Endothelial cell of umbilical vein (primary cell): ENCODE measurements around the gene CCDC185. TPM values are rescaled to one million over a fixed set of nuclear protein-coding genes. Genes with fewer than 3 reads are reported as not detected.

Source experiments
- BruUV-seq: library from RNA; stranded (reverse); fragments of 400-500 nt; replicated peaks from 2 replicates; lab custom pipeline; 2021; lab: Mats Ljungman, UMichigan
- CTCF ChIA-PET: fragments of 300-600, 350-600 bp; sonication (Branson Sonifier 250); formaldehyde crosslinking; loops from one replicate; lab custom pipeline; 2021; ENCODE audit warnings: antibody characterized with exemption, inconsistent platforms; lab: Charles Lee
- POLR2A ChIA-PET: fragments of 300-600, 350-600 bp; sonication (Branson Sonifier 250); formaldehyde crosslinking; loops from one replicate; lab custom pipeline; 2021; ENCODE audit warnings: antibody characterized with exemption, inconsistent platforms; lab: Charles Lee
- DNase-seq: peaks from one replicate; pipeline ENCODE4 v3.0.0-alpha.2; 2011; ENCODE audit warnings: low read depth, low spot score
- FAIRE-seq: peaks from 2 replicates; lab custom pipeline; 2011; peaks lifted over from hg19 to GRCh38; lab: Jason Lieb, UNC
- H2AFZ ChIP-seq: 2 replicates; pipeline ENCODE4 v1.6.0; 2012; ENCODE audit warnings: low read depth, low read length, control low read depth, inconsistent platforms
- H3K27ac ChIP-seq: 2 replicates; pipeline ENCODE4 v1.5.1; 2011; ENCODE audit warnings: low read depth, mild to moderate bottlenecking, control low read depth, low read length, moderate library complexity; ENCODE audit not compliant: insufficient read depth
- H3K27me3 ChIP-seq, 2 experiments: 2 replicates each; pipeline versions ENCODE4 v1.6.0 to v1.6.1; 2011; ENCODE audit warnings: low read length in 2 of 2, mixed read lengths in 1 of 2; ENCODE audit not compliant: control insufficient read depth in 2 of 2, insufficient read depth in 2 of 2
- H3K36me3 ChIP-seq, 2 experiments: 2 replicates in 1 of 2; 3 replicates in 1 of 2; pipeline ENCODE4 v1.5.1; 2011; ENCODE audit warnings: low read length in 2 of 2, mild to moderate bottlenecking in 1 of 2, moderate library complexity in 1 of 2; ENCODE audit not compliant: control insufficient read depth in 2 of 2, insufficient read depth in 2 of 2; ENCODE audit errors: extremely low read depth in 1 of 2
- H3K4me1 ChIP-seq: 3 replicates; pipeline ENCODE4 v1.5.1; 2011; ENCODE audit warnings: mild to moderate bottlenecking, low read length; ENCODE audit not compliant: control insufficient read depth, insufficient read depth; ENCODE audit errors: extremely low read depth
- H3K4me2 ChIP-seq: 2 replicates; pipeline ENCODE4 v1.6.1; 2011; ENCODE audit warnings: low read length, control low read depth, mixed read lengths; ENCODE audit not compliant: insufficient read depth
- H3K4me3 ChIP-seq, 3 experiments: fragments of 200-600 bp in 1 of 3; sonication (generic), shearing (Covaris generic) in 1 of 3; replicated peaks in 1 of 3; 2 replicates each; pipeline ENCODE4 v1.5.1; 2011 to 2016; ENCODE audit warnings: control low read depth in 3 of 3, low read length in 3 of 3, mild to moderate bottlenecking in 2 of 3, inconsistent platforms in 1 of 3, low read depth in 1 of 3, moderate library complexity in 1 of 3; ENCODE audit not compliant: insufficient read depth in 1 of 3
- H3K79me2 ChIP-seq: 2 replicates; pipeline ENCODE4 v1.6.0; 2012; ENCODE audit warnings: low read length, inconsistent platforms; ENCODE audit not compliant: control insufficient read depth, insufficient read depth
- H3K9ac ChIP-seq: replicated peaks from 2 replicates; pipeline ENCODE3; 2011; ENCODE audit warnings: low read length, control low read depth; ENCODE audit not compliant: insufficient read depth; ENCODE audit errors: extremely low read depth
- H3K9me1 ChIP-seq: replicated peaks from 3 replicates; pipeline ENCODE4 v1.6.0; 2011; ENCODE audit warnings: mild to moderate bottlenecking, low read length; ENCODE audit not compliant: control insufficient read depth, insufficient read depth; ENCODE audit errors: extremely low read depth
- H3K9me3 ChIP-seq: replicated peaks from 2 replicates; pipeline ENCODE4 v1.5.1; 2012; ENCODE audit warnings: low read length, inconsistent platforms; ENCODE audit not compliant: control insufficient read depth, insufficient read depth
- H4K20me1 ChIP-seq: replicated peaks from 2 replicates; pipeline ENCODE3; 2011; ENCODE audit warnings: mild to moderate bottlenecking, low read length; ENCODE audit not compliant: control insufficient read depth, insufficient read depth; ENCODE audit errors: extremely low read depth
- EZH2 ChIP-seq: IDR thresholded peaks from 2 replicates; pipeline ENCODE4 v1.6.1; 2012; ENCODE audit warnings: borderline replicate concordance, low read depth, mild to moderate bottlenecking, moderate library complexity, low read length, inconsistent platforms; ENCODE audit not compliant: severe bottlenecking
- FOS ChIP-seq: IDR thresholded peaks from 2 replicates; pipeline ENCODE4 v1.6.1; 2011; ENCODE audit warnings: mild to moderate bottlenecking, low read length, moderate library complexity, borderline replicate concordance; ENCODE audit not compliant: insufficient read depth
- GATA2 ChIP-seq: IDR thresholded peaks from 2 replicates; pipeline ENCODE4 v1.7.0; 2011; ENCODE audit warnings: low read depth, mild to moderate bottlenecking, moderate library complexity, mixed read lengths, low read length; ENCODE audit not compliant: insufficient read length, insufficient read depth
- JUN ChIP-seq: IDR thresholded peaks from 2 replicates; pipeline ENCODE4 v1.6.1; 2011; ENCODE audit warnings: borderline replicate concordance, low read depth; ENCODE audit not compliant: insufficient read length, insufficient read depth
- MYC ChIP-seq: IDR thresholded peaks from one replicate; pipeline ENCODE4 v1.6.1; 2011; ENCODE audit warnings: mild to moderate bottlenecking, low read depth, low read length
- POLR2A ChIP-seq: IDR thresholded peaks from 2 replicates; pipeline ENCODE4 v1.6.1; 2012; ENCODE audit warnings: low read depth, mild to moderate bottlenecking, control low read depth, low read length
- POLR2AphosphoS5 ChIP-seq: IDR thresholded peaks from 2 replicates; pipeline ENCODE4 v1.6.1; 2012; ENCODE audit warnings: low read depth, mild to moderate bottlenecking, control low read depth, low read length, moderate library complexity; ENCODE audit not compliant: insufficient read depth
- dilution Hi-C: fragments of 300-500 bp; cut with MboI; formaldehyde crosslinking; loops from one replicate; pipeline ENCODE4 v1.15.0; 2019; ENCODE audit warnings: low sequenced_read_pairs; ENCODE audit not compliant: extremely low pct_ligation_motif_present
- intact Hi-C: fragments of 100-400 bp; cut with micrococcal nuclease; formaldehyde crosslinking; loops from one replicate; pipeline ENCODE4 v1.10.0; 2022
- polyA plus RNA-seq, 4 experiments: library from polyadenylated mRNA; depleted of rRNA in 3 of 4; stranded (reverse) in 3 of 4; unstranded in 1 of 4; fragments of >200 nt; gene quantifications; 2 replicates each; pipeline versions ENCODE4 v1.2.1 to v1.2.3, GENCODE V29; 2011 to 2012; ENCODE audit warnings: missing spikeins in 1 of 4
- total RNA-seq: library from RNA; stranded (reverse); gene quantifications from 2 replicates; pipeline ENCODE4 v1.2.3, GENCODE V29; 2021
- TF ChIP-seq, protein P1 (sequence below): IDR thresholded peaks from 2 replicates; pipeline ENCODE4 v1.6.1; 2011; ENCODE audit not compliant: insufficient read depth, insufficient read length
- TF ChIP-seq, protein P2 (sequence below), 2 donors: IDR thresholded peaks; 1 replicate in 1 of 2; 2 replicates in 1 of 2; pipeline ENCODE4 v1.5.1; 2011; ENCODE audit warnings: low read length in 2 of 2, mild to moderate bottlenecking in 2 of 2, moderate library complexity in 2 of 2, control low read depth in 1 of 2, inconsistent platforms in 1 of 2, low read depth in 1 of 2; ENCODE audit not compliant: insufficient read depth in 1 of 2; ENCODE audit errors: extremely low read depth in 1 of 2

Gene CCDC185
- total and polyA plus RNA-seq, 2 donors (not counting 3 experiments of a cell fraction or from before 2014, with no cell fraction given) = not detected

DNA sequence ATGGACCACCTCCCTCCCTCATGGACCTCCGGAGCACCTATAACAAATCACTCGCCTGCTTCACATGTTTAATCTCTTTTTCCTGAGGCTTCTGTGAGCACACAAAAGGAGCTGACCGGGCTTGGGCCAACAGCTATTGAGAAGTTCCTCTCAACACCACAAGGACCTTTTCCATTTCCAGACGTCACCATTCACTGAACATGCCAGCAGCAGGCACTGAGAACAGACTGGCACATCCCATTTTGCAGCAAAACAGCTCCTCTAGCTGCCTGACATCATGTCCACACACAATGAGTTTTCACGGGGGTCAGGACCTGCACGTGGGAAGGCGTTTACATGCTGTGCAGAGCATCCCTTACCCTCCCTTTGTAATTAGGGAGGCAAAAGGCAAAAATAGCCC is 40.3 kb upstream of the CCDC185 start:
- no peak for TF ChIP-seq POLR2A
- TF ChIP-seq, protein P1, sequence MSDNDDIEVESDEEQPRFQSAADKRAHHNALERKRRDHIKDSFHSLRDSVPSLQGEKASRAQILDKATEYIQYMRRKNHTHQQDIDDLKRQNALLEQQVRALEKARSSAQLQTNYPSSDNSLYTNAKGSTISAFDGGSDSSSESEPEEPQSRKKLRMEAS = no peak
- no peak for TF ChIP-seq EZH2
- TF ChIP-seq, protein P2, sequence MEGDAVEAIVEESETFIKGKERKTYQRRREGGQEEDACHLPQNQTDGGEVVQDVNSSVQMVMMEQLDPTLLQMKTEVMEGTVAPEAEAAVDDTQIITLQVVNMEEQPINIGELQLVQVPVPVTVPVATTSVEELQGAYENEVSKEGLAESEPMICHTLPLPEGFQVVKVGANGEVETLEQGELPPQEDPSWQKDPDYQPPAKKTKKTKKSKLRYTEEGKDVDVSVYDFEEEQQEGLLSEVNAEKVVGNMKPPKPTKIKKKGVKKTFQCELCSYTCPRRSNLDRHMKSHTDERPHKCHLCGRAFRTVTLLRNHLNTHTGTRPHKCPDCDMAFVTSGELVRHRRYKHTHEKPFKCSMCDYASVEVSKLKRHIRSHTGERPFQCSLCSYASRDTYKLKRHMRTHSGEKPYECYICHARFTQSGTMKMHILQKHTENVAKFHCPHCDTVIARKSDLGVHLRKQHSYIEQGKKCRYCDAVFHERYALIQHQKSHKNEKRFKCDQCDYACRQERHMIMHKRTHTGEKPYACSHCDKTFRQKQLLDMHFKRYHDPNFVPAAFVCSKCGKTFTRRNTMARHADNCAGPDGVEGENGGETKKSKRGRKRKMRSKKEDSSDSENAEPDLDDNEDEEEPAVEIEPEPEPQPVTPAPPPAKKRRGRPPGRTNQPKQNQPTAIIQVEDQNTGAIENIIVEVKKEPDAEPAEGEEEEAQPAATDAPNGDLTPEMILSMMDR (IDR thresholded peaks at IDR 0.05; ENCODE audit: extremely low read depth in 1 of 2, insufficient read depth in 1 of 2, low read depth in 1 of 2, low read length in 2 of 2) = no peak
- no peak for TF ChIP-seq POLR2AphosphoS5
- TF ChIP-seq MYC = no peak
- TF ChIP-seq JUN = no peak
- TF ChIP-seq GATA2 = no peak
- TF ChIP-seq FOS = no peak
- Histone ChIP-seq H4K20me1 (no peaks in the 10 kb centered on the region), H3K27me3 (no peaks in the 10 kb centered on the region), H3K9me1 (no peaks in the 10 kb centered on the region), H3K9ac (no peak overlapping the region), H2AFZ (no peak overlapping the region), H3K9me3 (no peaks in the 10 kb centered on the region), H3K79me2 (no peaks in the 10 kb centered on the region), H3K36me3 (no peaks in the 10 kb centered on the region), H3K4me2 (no peak overlapping the region), H3K27ac (no peak overlapping the region), H3K4me3 (no peak overlapping the region), H3K4me1 (no peaks in the 10 kb centered on the region)
- ChIA-PET CTCF (interaction anchor here (1.2 kb wide), 1 partner anchor 8 kb away, joined by 3 read pairs; no protein-coding TSS in a partner anchor), POLR2A (no interaction called here)
- intact Hi-C loops = no loop called here
- FAIRE-seq (no peak), DNase-seq (no peak)
- dilution Hi-C loops = no loop called here
- no TSS peak for BruUV-seq
